Hematopoietic multipotent progenitor cell (in vitro differentiated cells): ENCODE results near the gene TEX44. TPM values are rescaled to one million over a fixed set of nuclear protein-coding genes. Genes with fewer than 3 reads are reported as not detected.
"Not testable (repeated sequence)": the region's sequence is repeated elsewhere in the genome, so short reads cannot be mapped to it uniquely, and the experiment has no call there.

Source experiments
- DNase-seq, 3 donors: peaks; one replicate each; pipeline ENCODE4 v3.0.0-alpha.2; 2011 to 2015; ENCODE audit warnings: low read depth in 2 of 3, low spot score in 2 of 3
- total RNA-seq: library from RNA; depleted of rRNA; stranded (reverse); fragments of >200 nt; gene quantifications from one replicate; pipeline ENCODE4 v1.2.3, GENCODE V29; 2012

TEX44 gene
- not detected for total RNA-seq

DNA sequence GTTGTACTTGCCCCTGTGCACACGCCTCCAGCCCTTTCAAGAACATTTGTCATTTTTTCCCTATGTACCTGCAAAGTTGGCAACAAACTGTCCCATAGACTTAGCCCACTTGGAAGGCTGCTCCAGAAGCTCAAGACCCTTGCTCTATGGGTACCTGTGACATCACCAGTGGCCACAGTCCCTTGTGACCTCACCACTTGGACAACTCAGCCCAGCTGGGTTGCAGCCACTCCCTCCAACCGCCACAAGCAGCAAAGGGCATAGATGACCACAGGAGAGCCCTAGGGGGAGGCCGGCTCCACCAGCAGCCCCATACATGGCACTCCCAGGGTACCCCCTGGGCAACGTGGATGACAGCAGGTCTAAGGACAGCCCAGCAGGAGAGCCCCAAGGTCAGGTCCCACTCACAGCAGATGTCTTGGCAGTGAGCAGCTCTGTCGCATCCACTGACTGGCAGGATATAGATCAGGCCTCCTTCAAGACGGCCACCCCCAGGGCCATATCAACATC is at the start of gene TEX44:
TSS of gene TEX44 (plus strand) at position 229 of the 510 bp plus-strand sequence. CDS start at position 317, 88 bp downstream.
- no peak for DNase-seq

DNA sequence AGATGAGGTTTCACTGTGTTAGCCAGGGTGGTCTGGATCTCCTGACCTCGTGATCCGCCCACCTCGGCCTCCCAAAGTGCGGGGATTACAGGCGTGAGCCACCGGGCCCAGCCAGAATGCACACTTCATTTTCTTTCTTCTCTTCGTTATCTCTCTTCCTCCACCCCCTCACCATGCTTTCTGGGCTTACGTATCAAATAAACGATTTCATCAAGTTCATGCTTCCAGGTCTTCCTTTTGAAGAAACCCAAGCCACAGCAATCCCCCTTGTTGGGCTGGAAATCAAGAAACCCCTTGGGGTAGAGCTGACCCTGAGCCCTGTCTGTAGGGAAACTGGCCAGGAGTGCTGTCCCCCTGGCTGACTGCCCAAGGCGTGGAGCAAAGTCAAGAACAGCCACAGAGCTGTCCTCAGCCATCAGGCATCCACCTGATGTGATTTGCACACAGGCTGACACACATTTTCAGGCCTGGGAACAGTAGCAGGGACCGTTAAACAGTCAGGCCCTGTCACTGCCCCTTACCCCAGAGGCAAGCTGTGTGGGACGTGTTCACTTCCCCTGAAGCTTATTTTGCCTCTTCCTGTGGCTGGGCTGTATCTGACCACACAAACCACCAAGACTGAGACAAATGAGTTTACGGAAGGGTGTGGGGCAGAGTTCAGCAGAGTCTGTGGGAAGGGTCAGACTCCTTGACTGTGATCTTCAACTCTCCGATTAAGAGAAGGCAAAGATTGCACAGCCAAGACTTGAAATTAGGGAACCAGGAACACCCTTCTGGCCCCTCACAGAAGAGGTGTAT is 47.4 kb upstream of the TEX44 start:
- DNase-seq: peak in 2 of 3 donors; percentile 84 to 89

DNA sequence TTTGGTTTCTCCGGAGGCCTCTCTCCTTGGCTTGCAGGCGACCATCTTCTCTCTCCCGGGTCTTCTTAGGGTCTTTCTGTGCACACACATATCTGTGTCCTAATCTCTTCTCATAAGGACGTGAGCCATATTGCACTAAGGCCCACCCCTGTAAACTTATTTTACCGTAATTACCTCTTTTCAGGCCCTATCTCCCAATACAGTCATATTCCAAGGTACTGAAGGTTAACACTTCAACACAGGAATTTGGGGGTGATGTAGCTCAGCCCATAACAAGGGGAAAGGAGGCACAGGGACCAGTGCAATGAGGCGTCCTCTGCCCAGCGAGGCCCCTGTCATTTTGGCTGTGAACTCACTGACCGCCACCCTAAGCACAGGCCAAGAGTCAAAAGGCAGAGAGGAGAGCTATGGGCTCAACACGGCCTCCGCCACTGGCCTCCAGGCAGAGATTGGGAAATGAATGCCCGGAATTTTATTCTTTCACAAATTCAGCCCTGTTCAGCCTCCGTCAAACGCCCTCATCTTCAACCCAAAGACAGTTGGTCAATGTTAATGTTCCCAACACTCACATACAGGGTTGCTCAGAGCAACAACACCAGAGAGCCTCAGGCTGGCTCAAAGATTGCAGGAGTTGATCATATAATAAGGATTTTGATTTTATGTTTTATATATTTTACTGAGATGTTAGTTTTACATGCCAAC is 46.5 kb upstream of the TEX44 start:
- no peak for DNase-seq

DNA sequence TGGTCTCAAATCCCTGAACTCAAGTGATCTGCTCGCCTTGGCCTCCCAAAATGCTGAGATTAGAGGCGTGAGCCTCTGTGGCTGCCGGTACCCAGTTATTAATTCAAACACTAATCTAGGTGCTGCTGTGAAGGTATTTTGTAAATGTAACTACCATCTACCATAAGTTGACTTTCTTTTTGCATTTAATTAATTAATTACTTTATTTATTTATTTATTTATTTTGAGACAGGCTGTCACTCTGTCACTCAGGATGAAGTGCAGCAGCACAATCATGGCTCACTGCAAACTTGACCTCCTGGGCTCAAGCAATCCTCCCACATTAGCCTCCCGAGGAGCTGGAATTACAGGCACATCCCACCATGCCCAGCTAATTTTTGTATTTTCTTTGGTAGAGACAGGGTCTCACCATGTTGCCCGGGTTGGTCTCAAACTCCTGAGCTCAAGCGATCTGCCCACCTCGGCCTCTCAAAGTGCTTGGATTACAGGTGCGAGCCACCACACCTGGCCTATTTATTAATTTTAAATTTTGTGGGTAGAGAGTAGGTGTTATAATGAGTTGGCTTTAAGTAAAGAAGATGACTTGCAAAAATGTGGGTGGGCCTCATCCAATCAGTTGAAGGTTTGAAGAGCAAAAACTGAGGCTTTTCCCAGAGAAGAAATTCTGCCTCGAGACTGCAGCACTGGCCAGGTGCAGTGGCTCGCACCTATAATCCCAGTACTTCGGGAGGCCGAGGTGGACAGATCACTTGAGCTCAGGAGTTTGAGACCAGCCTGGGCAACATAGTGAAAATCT is 45.2 kb upstream of the TEX44 start:
- no peak for DNase-seq

DNA sequence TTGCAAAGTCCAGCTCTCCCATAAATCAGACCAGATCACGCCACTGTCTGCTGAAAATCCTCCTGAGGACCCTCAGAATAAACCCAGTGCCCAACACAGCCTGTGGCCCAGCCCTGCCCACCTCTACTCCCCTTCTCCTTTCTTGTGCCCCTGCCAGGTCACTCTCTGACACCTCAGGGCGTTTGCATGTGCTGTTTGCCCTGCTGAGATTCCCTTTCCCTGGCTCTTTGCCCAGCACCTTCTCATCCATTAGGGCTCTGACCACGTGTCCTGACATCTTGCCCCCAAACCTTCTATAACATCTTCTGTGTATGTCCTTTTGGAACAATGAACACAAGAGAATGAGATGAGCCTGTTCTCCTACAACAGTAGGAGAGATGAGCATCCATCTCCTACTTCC is 43.9 kb upstream of the TEX44 start:
- DNase-seq: no peak

DNA sequence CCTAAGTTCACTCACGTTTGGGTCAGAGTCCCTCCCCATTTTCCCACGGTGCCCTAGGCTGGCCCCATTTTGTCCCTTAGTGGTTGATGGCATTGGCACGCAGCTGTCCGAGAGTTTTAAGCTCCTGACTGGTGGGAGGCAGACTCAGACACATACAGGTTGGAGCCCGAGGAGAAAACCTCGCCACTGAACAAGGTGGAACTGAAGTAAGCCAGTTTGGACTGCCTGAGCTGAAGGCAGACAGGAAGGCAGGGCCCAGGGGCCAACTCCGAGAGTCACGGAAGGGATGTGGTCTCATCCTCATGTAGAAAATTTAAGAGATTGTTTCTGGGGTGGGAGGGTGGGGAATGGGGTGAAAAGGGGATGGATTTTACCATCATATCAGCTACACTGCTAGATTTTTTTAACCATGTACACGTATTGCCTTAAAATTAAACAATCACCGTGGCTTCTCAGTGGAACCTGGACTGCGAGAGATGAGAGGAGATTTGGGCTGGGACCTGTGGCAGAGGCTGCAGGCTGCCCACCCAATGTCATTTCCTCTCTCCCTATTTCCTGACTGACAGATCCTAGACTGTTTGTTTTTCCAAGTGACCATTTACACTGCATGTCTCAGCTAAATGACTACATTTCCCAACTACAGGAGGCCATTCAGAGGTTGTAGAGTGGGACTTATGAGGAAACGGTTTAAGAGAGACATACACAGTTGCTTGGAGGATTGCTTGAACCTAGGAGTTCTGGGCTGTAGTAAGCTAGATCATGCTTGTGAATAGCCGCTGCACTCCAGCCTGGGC is 43.0 kb upstream of the TEX44 start:
- DNase-seq: no peak

DNA sequence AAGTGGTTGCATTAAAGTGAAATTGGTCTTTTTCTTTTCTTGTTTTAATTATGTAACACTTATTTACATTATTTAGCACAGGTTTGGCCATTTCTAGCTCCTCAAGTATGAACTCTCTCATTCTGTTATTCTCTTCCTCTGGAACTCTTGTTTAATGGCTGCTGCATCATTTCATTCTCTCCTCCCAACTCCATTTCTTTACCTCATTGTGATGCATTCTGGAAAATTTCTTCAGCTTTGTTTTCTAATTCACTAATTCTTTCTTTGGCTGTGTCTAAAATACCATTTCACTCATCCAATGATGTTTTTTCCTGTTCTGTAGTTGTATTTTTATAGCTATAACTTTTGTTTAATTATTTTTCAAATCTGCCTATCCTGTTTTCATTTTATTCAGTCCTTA is 39.9 kb upstream of the TEX44 start:
- DNase-seq: no peak

DNA sequence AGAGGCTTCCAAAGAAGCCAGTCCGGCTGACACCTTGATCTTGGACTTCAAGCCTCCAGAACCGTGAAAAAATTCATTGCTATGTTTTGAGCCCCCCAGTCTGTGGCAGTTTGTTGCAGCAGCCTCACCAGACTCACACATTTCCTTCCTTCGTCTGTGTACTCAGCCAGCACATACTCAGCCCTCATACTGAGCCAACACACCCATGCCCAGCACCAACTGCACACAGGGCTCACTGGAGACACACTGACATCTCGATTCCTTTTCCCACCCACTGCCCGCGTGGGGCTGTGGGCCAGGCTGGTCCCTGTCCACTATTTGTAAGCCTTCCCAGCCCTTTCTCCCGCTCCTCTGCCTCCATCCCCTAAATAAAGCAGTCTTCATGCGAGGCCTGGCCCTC is 38.3 kb upstream of the TEX44 start:
- DNase-seq: peak in 2 of 3 donors; percentile 32 to 44

DNA sequence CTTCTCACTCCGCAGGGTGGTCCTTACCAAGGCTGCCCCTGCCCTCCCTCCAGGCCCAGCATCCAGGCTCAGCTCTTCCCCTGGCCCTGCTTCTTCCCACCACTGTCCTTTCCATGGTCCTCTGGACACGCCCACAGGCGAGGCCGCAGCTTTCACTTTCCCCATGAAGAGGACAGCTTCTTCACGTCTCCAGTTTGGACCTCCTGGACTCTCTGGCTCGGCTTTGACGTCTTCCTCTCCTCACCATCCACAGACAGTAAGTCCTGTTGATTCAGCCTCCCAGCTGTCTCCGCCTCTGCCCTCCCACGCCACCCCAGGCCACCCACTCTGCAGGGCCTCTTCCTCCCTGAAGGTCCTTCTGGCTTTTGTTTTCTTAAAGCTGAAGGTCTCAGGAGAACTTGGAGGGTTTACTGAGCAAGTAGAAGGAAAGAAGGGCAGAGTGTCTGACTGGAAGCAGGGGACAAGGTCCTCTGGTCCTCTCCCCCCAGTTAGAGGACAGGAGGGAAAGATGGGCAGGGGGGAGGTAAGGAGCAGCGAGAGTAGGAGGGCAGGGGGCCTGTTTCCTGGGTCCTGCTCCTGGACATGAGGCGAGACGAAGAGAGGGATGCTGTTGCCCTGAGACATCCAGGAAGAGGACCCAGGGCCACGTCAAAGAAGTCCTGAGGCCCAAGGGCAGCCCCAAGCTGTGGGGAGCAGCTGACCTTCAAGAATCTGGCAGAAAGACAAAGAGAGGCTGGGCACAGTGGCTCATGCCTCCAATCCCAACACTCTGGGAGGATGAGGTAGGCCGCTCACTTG is 37.7 kb upstream of the TEX44 start:
- DNase-seq: peak in 1 of 3 donors; percentile 37

DNA sequence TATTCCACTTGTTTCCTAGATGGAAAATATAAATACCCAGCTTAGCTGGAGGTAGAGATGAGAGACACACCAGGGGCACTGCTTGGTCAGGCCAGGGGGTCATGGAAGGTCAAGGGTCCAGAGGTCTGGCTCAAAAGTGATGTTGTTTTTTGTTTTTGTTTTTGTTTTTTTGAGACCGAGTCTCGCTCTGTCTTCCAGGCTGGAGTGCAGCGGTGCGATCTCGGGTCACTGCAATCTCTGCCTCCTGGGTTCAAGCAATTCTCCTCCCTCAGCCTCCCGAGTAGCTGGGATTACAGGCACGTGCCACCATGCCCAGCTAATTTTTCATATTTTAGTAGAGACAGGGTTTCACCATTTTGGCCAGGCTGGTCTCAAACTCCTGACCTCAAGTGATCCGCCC is 36.2 kb upstream of the TEX44 start:
- not testable (repeated sequence) for DNase-seq

DNA sequence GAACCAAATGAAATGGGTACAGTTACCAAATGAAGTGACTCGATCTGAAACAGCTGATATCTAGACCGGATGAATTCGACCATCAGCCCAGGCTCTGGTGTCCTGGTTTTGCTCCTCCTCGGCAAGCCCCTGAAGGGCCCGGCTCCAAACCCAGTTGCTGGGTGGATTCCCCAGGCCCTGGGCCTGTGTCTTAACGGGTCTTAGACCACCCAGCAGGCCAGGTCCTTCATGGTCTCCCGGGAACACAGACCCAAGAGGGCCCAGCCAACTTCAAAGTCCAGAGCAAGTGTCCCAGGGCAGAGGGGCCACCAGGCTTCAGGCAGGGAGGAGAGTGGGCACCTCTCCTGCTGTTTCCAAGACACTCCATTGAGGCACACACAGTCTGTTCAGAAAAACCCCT is 35.7 kb upstream of the TEX44 start:
- no peak for DNase-seq

DNA sequence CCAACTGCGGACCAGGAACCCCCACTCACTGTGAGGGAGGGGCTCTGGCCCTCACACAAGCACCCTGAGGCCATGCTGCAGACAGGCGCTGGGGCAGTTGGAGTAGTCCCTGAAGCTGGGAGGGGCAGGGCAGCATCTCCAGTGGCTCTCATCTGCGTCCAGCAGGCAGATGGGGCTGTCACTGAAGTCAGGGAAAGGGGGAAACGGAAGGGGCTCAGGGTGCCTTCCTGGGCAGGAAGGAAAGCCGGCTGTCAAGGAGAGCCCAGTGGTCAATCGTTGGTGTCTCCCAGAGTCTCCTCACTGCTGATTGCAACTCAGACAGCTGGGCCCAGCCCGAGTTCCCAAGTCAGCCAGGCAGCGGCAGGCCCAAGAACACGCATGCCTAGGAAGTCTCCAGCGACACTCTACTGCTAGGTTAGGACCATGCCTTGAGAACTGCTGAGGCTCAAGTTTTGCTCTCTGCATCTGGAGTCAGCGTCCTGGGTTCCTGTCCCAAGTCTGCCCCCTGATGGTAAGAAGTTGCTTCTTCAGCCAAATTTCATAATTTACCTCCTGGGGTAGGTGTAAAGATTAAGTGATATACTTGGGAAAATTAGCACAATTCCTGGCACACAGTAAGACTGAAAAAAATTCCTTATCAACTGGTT is 35.0 kb upstream of the TEX44 start:
- peak; percentile 47 to 92 (median 86) for DNase-seq

DNA sequence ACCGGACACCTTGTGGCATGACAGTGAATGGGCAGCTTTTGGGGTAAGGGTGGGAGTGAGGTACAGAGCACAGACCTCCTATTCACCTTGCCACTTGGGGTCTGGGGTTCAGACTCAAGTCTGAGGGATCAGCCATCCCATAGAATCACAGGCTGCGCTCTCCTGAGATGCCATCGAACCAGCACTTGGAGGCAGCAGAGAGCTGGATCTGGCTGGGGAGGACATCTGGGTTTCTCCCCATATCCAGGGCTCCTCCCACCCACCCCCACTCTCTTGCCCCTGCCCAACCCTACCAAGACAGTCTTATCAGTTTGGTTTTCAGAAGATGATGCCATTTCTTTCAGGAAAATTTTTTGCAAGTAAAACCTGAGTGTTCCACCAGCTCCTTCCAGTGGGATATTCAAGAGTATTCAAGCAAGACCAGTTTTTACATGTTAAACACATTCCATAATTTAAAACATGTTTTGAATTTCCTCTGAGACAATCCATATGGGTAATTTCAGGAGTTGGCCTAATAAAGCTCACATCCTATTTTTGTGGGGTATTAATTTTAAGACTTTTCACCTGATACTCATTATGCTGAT is 29.2 kb upstream of the TEX44 start:
- peak in 2 of 3 donors; percentile 70 to 75 for DNase-seq

DNA sequence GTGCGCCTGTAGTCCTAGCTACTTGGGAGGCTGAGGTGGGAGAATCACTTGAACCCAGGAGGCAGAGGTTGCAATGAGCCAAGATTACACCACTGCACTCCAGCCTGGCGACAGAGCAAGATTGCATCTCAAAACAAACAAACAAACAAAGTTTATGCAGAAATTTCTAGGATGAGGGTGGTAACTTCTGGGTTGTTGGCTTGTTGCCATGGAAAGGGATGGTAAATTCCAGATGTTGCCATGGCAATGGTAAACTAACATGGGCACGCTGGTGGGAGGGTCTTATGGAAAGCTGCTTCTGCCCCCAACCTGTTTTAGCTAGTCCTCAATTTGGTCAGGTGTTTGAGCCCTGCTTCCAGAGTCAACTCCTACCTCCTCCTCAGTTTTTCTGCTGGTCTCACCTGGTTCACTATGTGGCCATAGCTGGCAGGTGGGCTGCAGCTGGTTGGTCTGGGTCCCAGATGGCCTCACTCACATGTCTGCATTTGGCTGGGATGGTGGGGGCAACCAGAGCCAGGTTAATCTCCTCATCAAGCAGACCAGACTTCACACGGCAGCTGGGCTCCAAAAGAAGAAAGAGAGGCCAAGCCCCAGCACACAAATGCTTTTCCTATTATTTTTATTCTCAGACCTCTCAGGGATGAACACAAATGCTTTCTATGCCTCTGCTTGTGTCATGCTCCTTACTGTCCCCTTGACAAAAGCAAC is 26.6 kb upstream of the TEX44 start:
- no peak for DNase-seq

DNA sequence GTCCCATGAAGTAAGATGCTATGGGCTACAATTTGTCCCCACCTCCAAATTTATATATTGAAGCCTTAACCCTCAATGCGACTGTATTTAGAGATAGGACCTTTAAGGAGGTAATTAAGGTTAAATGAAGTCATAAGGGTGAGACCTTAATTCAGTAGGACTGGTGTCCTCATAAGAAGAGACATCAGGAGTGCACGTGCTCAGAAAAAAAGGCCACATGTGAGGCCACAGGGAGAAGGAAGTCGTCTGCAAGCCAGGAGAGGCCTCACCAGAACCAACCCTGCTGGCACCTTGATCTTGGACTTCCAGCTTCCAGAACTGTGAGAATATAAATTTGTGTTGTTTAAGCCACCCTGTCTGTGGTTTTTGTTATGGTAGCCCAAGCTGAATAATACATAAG is 25.5 kb upstream of the TEX44 start:
- DNase-seq: no peak

DNA sequence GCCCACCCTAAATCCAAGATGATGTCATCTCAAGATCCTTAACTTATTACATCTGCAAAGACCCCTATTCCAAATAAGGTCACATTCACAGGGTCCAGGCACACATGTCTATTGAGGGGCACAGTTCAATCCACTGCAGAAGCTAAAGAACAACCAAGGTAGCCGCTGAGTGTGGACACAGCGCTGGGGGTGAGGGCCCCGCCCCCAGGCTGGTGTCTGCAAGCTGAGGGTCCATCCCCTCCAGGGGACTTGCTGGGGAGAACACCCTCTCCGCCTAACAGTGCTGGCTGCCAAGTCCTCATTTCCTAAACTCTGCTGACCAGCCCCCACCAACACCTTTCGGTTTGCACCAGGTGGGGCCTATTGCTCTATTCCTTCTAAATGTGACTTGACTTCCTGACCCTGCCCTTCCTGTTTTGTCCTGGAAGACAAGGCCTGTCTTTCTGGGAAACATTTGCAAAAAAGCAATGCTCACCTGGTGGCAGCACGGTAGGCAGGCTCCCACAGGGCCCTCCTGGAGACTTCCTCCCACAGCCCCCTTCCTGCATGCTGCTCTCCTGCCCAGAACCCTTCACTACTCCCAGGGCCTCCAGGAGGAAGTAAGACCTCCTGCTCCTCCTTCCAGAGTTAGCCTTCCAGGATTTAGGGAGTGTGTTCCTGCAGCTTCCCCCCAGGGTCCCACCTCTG is 24.4 kb upstream of the TEX44 start:
- DNase-seq: no peak

DNA sequence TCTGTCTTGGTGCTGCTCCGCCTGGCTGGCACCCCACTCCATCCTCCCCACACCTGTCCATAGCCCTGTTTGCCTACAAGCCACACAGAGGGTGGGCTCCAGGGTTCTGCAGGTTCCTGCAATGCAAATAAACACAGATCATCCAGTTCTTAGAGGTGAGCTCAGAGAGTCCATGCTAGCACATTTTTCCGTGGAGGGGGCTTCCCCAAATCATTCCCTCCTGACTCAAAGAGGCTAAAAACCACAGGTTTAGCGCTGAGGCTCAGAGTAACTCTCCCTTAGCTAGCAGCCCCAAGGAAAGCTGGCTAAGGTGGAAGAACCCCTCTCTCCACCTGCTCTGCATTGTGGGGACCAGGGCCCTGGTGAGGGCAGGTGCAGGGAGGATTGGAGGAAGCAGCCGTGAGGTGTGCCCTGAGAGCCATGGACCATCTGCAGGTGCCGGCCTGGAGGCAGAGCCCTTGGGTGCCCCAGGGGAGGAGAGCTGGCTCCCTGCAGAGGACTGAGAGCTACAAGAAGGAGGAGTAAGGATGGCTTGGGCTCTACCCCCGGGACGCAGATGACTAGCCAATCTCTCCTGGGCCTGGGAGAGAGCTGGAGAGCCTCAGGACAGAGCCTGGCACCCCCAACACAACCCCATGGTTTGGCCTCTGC is 23.8 kb upstream of the TEX44 start:
- peak in 1 of 3 donors; percentile 27 for DNase-seq
